GM12878 (cell line): Measurements from ENCODE around the gene CSRP1.

Source experiments
- CTCF ChIP-seq, 3 experiments: IDR thresholded peaks in 2 of 3; conservative IDR thresholded peaks in 1 of 3; 2 replicates each; pipeline ENCODE4 v1.5.1; 2011; ENCODE audit warnings: low read depth in 3 of 3, low read length in 3 of 3, mild to moderate bottlenecking in 3 of 3, control low read depth in 2 of 3, moderate library complexity in 2 of 3, inconsistent platforms in 1 of 3, mixed read lengths in 1 of 3; ENCODE audit not compliant: control insufficient read depth in 2 of 3, insufficient read depth in 1 of 3; ENCODE audit errors: extremely low read depth in 1 of 3
- FOXM1 ChIP-seq: IDR thresholded peaks from 2 replicates; pipeline ENCODE4 v1.6.1; 2012; ENCODE audit warnings: low read depth, mild to moderate bottlenecking, inconsistent platforms, low read length, moderate library complexity
- JUND ChIP-seq: IDR thresholded peaks from 2 replicates; pipeline ENCODE4 v1.6.1; 2012; ENCODE audit warnings: low read depth, mild to moderate bottlenecking, low read length, improper control_type of control experiment, moderate library complexity
- KDM1A ChIP-seq: fragments of 200-600 bp; sonication (generic); IDR thresholded peaks from 2 replicates; pipeline ENCODE4 v1.6.1; 2016; ENCODE audit warnings: borderline replicate concordance
- MEF2A ChIP-seq: IDR thresholded peaks from 2 replicates; pipeline ENCODE4 v1.6.1; 2011; ENCODE audit warnings: low read depth, mild to moderate bottlenecking, low read length, moderate library complexity; ENCODE audit not compliant: insufficient read depth
- POLR2A ChIP-seq: IDR thresholded peaks from 2 replicates; pipeline ENCODE4 v1.6.1; 2011; ENCODE audit warnings: low read depth, mild to moderate bottlenecking, low read length
- ZBED1 ChIP-seq: IDR thresholded peaks from 2 replicates; pipeline ENCODE4 v1.6.1; 2016; ENCODE audit warnings: borderline replicate concordance
- ZNF24 ChIP-seq: fragments of 450-650 bp; IDR thresholded peaks from 2 replicates; pipeline ENCODE4 v1.6.1; 2017; ENCODE audit warnings: antibody characterized with exemption, mild to moderate bottlenecking
- ZNF274 ChIP-seq: IDR thresholded peaks from one replicate; pipeline ENCODE4 v1.8.0; 2011; ENCODE audit not compliant: insufficient read length, insufficient read depth

GRCh38 chr1:201468844-201469644 lies 37.9 kb downstream of the CSRP1 start, which contains the start of gene PHLDA3:
- TF ChIP-seq JUND (no peak), ZNF24 (no peak), POLR2A (peak; percentile 89), CTCF (IDR thresholded peaks at IDR 0.05 in 2 of 3, conservative IDR thresholded peaks at IDR 0.05 in 1 of 3; ENCODE audit: control insufficient read depth in 2 of 3, extremely low read depth in 1 of 3, insufficient read depth in 1 of 3, low read depth in 3 of 3, low read length in 3 of 3) (no peak), MEF2A (no peak), ZNF274 (no peak), FOXM1 (no peak), KDM1A (no peak), ZBED1 (no peak)
